H4 (cell line): ENCODE results near the gene IRF4. TPM values are rescaled to one million over a fixed set of nuclear protein-coding genes. Genes with fewer than 3 reads are reported as not detected.
"Not testable (repeated sequence)": the region's sequence is repeated elsewhere in the genome, so short reads cannot be mapped to it uniquely, and the experiment has no call there.

Source experiments
- DNase-seq: peaks from one replicate; pipeline ENCODE4 v3.0.0-alpha.2; 2015; ENCODE audit warnings: low spot score
- total RNA-seq: library from RNA; depleted of rRNA; stranded (reverse); fragments of >200 nt; shearing (Covaris generic); gene quantifications from 2 replicates; pipeline ENCODE4 v1.2.3, GENCODE V29; 2014

Gene IRF4
- total RNA-seq, 1 experiment from 2014 or later: not detected

- no peak for DNase-seq
These were observed 24.9 kb upstream of the IRF4 start for GRCh38 chr6:366389-367297.

- no peak for DNase-seq
These were observed 24.2 kb upstream of the IRF4 start for GRCh38 chr6:367298-367794.

- DNase-seq: no peak
These were observed 23.5 kb upstream of the IRF4 start for GRCh38 chr6:367891-368630.

GRCh38 chr6:369559-370431, 21.8 kb upstream of the IRF4 start:
- DNase-seq: no peak

DNA sequence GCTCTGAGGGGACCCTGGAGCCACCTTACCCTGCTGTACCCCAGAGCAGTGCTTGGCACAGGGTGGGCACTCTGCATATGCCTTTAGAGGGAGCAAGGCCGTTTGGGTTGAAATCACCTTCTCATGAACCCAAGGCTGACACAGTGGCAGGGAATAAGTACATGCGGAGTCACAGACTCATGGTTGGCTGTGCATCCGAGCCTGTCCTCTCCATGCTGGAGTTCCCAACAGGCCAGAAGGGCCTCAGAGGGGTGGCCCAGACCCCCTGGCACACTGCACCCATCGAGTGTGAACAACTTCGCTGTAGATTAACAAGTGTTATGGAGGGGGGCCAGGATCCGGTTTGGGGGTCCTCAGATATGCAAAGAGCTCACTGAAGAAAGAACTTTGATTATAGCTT, 21.0 kb upstream of the IRF4 start:
- DNase-seq: no peak

- DNase-seq: not testable (repeated sequence)
These were observed 19.7 kb upstream of the IRF4 start for GRCh38 chr6:371851-372250.

DNA sequence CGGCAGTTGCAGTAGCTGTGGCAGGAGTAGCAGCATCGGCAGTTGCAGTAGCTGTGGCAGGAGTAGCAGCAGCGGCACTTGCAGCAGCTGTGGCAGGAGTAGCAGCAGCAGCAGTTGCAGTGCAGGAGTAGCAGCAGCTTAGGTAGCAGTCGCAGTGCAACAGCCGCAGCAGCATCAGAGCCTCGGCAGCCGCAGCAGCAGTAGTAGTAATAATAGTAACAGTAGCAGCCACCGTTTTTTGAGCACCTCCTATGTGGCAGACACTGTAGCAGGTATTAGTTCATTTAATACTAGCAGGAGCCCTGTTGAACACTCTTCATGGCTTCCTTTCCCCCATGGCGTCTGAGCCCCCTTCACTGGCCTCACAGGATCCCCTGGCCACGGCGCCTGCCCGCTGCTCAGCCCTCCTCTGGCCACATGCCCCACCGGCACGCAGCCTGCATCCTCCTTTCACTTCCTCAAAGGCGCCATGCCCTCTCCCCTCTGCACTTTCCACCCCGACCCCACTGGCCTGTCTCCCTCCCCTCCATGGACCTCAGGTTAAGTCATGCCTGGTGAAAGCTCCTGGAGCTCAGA, 19.1 kb upstream of the IRF4 start:
- DNase-seq: no peak

- DNase-seq: no peak
These were observed 18.5 kb upstream of the IRF4 start for GRCh38 chr6:373031-373430.

DNA sequence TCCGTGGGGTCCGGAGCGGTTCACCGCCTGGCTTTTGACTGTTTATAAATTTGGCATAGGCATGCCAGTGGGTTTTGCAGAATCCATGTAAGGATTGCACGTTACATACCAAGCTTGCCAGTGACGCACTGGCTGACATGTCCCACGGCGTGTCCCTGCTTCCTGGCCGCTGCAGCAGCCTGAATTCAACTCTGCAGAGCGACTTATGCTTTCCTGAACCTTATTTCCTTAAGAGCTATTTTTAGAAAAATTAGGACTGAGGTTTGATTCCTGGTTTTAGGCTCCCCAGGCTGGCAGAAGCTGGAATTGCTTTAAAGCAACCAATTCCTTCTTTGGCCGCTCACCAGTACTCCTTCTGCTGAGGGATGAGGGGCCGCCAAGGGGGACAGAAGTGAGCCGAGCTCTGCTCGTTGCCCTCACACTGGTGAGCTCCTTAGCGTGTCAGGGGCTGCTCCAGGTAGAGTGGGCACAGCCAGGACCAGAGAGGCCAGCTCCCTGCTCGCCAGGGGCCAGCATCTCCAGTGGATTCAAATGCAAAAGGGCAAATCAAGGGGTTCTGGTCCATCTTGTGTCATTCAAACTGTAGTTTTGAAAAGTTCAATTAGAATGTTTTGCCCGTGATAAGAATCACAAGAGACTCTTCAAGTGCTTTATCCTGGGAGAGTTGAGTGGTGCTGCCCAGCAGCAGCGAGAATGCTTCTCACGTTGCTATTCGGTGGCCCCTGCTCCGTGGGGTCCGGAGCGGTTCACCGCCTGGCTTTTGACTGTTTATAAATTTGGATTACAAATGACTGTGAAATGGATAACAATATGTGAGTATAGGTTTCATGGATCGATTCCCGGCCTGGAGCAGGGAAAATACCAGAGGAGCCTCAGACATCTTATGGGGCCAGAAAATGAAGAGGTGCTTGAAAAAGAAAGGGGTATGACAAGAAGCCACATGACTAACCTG, 17.5 kb upstream of the IRF4 start:
- DNase-seq: no peak

DNA sequence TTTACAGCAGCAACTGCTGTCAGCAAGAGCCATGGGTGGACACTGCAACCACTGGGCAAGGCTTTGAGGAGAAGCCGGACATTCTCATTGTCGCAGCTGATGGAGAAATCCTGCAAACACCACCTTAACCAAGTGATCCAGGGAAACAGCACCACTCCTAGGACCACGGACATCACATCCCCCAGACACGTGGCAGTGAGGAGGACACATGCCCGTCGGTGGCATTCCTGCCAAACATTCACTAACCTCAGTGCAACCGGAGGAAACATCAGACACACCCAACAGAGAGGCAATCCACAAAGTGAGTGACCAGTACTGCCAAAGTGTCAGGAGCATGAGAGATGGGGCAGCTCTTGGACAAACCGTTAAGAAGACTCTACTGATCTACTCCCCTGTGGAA, 16.6 kb upstream of the IRF4 start:
- DNase-seq: no peak

DNA sequence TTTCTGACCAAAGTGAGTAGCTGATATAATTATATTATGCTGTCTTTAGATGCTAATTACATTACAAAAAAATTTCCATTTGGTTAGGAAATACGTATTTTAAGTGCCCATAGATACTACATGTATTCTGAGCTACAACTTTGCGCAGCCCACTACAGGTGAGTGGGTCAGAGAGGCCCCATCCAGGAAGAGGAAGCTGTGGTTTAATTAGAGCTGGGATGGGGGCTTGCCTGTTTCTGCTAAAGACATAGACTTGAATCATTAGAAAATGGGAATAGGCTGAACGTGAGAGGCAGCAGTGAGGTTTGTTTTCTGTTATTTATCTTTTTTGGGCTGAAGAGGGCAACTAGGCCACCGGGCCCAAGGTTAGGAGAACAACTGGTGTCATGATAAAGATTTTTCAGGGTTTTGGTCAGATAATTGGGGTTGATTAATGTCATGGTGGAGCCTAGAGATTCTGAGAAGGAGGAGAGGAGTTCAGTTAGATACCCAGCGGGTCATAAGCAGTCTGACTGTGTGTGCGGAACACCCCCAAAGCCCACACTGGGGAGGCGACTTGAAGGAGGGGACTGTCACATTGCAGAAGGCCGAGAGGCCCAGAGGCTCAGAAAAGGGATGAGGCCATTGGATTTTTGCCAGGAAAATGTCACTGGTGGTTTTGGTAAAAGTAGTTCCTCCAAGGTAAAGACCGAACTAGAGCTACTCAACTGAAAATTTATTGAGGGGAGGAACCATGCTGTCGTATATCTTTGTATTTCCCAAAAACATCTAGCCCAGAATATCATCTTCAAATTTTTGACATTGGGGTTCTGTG, 14.5 kb upstream of the IRF4 start:
- DNase-seq: no peak

DNA sequence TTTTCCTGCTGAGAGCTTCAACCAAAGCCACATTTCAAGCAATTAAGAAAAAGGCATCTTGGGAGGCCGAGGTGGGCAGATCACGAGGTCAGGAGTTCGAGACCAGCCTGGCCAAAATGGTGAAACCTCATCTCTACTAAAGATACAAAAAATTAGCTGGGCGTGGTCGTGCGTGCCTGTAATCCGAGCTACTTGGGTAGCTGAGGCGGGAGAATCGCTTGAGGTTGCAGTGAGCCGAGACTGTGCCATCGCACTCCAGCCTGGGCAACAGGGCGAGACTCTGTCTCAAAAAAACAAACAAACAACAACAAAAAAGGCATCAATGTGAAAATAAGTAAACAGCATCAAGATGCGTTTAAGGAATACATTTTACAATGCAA, 13.9 kb upstream of the IRF4 start:
- not testable (repeated sequence) for DNase-seq

DNA sequence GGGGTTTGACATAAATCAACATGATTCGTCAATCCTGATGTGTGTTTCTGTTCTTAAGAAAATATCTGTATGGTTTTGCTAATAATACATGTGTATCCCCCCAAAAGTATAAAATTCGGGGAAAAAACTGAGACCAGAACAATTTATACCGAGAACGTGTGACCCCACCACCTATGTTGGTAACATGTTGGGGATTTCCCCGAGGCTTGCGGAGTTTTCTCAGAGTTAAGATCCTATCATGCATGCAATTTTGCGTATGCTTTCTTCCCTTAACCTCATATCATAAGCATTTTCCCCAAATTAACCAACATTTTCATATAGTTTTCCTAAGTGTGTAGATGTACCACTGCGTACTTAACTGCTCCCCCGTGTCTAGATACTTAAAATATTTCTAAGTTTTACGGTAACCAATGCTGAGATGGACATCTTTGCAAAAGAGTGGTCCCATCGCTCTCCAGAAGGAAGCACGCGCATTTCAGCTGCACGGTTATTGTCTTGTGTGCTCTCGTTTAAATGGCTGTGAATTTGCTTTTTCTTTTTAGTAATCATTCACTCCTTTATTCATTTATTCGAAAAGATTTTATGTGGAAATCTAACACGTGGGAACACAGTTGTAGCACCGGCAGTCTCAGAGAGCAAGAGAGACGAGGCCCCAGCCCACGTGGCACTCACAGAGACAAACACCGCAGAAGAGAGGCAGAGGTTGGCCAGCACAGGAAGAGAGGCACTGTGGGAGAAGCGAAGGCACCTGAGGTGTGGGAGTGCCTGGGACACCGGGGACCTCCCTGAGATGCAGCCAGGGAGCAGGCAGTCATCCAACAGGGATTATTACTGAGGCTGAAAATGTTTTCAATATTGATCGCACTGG, 13.2 kb upstream of the IRF4 start:
- DNase-seq: no peak

DNA sequence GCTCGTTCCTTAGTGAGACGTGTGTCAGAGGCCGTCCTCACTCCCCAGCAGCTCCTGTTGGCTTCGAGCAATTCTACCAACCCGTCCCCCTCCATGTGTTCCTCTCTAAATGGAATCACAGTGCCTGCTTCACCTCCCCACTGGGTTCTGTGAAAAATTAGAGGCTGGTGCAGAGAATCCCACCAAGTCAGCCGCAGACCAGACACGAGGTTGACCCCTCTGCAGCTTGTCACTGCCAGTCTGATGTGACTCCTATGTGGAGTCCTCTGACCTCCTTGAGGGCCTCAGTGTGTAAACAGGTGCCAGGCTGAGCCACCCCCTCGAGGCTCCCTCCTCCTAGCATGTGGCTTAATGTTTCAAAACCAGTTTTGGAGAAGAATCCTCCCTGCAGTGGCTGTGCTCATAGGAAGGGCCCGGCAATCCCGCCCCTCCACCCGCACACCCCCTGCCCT, 12.6 kb upstream of the IRF4 start:
- no peak for DNase-seq

DNA sequence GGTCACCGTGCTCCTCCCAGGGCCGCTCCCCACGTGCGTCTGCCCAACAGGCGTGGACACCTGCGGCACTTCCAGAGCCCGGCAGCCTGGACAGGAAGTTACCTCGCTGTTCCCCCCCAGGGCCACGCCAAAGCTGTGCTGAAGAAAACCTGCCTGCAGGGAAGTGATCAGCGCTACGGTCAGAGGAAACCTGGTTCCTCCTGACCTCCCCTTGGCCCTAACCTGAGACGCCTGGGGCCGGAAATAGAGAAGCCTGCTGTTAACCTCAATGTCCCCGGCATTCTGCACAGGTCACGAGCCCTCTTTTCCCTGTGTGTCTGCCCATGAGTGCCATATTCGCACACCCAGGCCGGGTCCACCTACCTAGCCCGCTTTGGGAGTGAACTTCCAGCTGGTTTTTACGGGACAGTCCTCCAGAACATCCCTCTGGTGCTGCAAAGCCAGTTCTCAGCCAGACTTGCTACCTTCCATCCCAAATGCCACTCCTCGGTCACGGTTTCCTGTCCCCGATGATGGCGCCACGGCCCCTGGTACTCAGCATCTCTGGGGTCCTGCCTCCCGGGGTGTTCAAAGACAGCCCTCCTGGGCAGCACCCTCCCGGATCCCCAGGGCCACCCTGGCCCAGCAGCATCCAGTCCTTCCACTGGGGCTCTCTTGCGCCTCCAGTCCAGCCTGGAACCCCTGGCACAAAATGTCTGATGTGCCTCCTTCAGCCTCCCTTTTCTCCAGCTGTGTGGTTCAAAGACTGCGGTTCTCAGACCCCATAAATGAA, 12.0 kb upstream of the IRF4 start:
- no peak for DNase-seq

DNA sequence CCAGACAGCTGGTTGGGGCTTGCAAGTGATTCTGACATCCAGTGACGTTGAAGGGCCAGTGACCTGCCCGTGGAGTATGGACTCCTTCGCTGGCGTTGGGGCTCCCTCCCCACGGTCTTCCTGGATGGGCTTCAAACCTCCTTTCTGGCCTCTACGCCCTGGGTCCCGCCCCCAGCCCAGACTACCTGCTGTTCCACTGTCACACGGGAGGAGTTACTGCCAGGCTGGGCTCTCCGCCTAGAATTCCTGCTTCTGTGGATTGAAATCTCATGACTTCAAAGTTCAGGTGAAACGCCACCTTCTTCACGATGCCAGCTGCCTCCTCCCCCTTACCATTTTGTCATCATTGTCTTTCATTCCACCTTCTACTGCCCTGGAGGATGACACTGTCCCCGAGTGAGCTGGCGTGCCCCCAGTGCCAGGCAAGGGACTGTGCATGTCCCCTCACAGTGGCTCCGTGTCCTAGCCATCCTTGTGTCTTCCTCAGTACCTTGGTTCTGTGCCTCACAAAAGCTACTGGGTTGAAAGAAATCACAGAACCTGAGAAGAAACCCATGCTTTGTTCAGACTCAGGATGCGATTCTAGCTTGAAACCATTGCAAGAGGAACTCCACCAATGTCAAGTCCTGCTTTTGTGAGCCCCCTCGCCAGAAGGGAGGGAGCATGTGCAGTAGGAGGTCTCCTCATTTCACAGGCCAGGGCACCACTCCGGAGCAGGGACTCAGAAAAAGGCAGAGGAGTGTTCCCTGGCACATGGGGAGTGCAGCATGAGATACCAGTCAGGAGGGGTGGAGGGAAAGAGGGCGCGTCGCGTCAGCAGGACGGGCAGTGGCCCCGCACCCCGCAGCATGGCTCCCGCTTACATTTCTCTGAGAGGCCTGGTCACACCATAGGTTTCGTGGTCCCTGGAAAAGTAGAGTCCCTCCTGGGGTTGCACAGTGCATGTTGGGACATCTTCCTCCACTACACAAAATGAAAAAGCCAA, 11.0 kb upstream of the IRF4 start:
- DNase-seq: no peak
